WTC11 (cell line): Measurements from ENCODE around the gene TRIM41. TPM values are rescaled to one million over a fixed set of nuclear protein-coding genes. Genes with fewer than 3 reads are reported as not detected.

ENCODE experiments used
- ATAC-seq: fragments of 200-7000 bp; cut with Tn5 transposase; 2 replicates; pipeline ENCODE4 v1.10.0; 2021; ENCODE audit warnings: mild to moderate bottlenecking, moderate library complexity
- CTCF ChIA-PET: fragments of 300-600 bp; sonication (Branson Sonifier 250); formaldehyde crosslinking; loops from one replicate; lab custom pipeline; 2021; ENCODE audit warnings: antibody characterized with exemption; lab: Charles Lee
- POLR2A ChIA-PET: fragments of 350-600 bp; sonication (Branson Sonifier 250); formaldehyde crosslinking; loops from one replicate; lab custom pipeline; 2021; ENCODE audit warnings: antibody characterized with exemption; lab: Charles Lee
- DNase-seq: peaks from one replicate; pipeline ENCODE4 v3.0.0; 2021; ENCODE audit warnings: low spot score
- H3K27ac Mint-ChIP-seq: 2 replicates; pipeline ENCODE4 v1.8.0; 2021; ENCODE audit warnings: mixed read lengths
- H3K27me3 Mint-ChIP-seq: 2 replicates; pipeline ENCODE4 v1.8.0; 2021; ENCODE audit warnings: low read depth, mild to moderate bottlenecking, moderate library complexity, mixed read lengths
- H3K36me3 Mint-ChIP-seq: 2 replicates; pipeline ENCODE4 v1.8.0; 2021; ENCODE audit warnings: mixed read lengths
- H3K4me1 Mint-ChIP-seq: 2 replicates; pipeline ENCODE4 v1.8.0; 2022; ENCODE audit warnings: mixed read lengths
- H3K4me3 Mint-ChIP-seq: 2 replicates; pipeline ENCODE4 v1.8.0; 2021; ENCODE audit warnings: mild to moderate bottlenecking, moderate library complexity, mixed read lengths
- H3K9me3 Mint-ChIP-seq: 2 replicates; pipeline ENCODE4 v1.8.0; 2021; ENCODE audit warnings: mixed read lengths
- ARID4B ChIP-seq: sonication (generic); formaldehyde crosslinking; IDR thresholded peaks from 2 replicates; pipeline ENCODE4 v1.8.0; 2023; ENCODE audit warnings: missing genetic modification reagents, mild to moderate bottlenecking, borderline replicate concordance
- FOXK1 ChIP-seq: sonication (generic); formaldehyde crosslinking; IDR thresholded peaks from 2 replicates; pipeline ENCODE4 v1.8.0; 2022; ENCODE audit warnings: mild to moderate bottlenecking, moderate library complexity, missing genetic modification reagents
- IRF2 ChIP-seq: sonication (generic); formaldehyde crosslinking; IDR thresholded peaks from 2 replicates; pipeline ENCODE4 v1.8.0; 2022; ENCODE audit warnings: low read depth, missing genetic modification reagents, borderline replicate concordance
- PRRX2 ChIP-seq: fragments of 250-450 bp; sonication (Bioruptor Pico); IDR thresholded peaks from 2 replicates; pipeline ENCODE4 v1.8.0; 2021; ENCODE audit warnings: mild to moderate bottlenecking
- STAT6 ChIP-seq: sonication (generic); formaldehyde crosslinking; conservative IDR thresholded peaks from 2 replicates; pipeline ENCODE4 v1.8.1; 2023; ENCODE audit warnings: mild to moderate bottlenecking, low read depth, missing genetic modification reagents, moderate library complexity
- TP53 ChIP-seq: sonication (generic); formaldehyde crosslinking; IDR thresholded peaks from 2 replicates; pipeline ENCODE4 v1.8.1; 2023; ENCODE audit warnings: mild to moderate bottlenecking, missing genetic modification reagents
- total RNA-seq: library from RNA; stranded (reverse); gene quantifications from 3 replicates; pipeline ENCODE4 v1.2.3, GENCODE V29; 2021
- TF ChIP-seq, protein P1 (sequence below): sonication (generic); formaldehyde crosslinking; IDR thresholded peaks from 2 replicates; pipeline ENCODE4 v1.8.1; 2023; ENCODE audit warnings: mild to moderate bottlenecking, missing genetic modification reagents
- TF ChIP-seq, protein P2 (sequence below): sonication (generic); formaldehyde crosslinking; IDR thresholded peaks from 2 replicates; pipeline ENCODE4 v1.8.0; 2023; ENCODE audit warnings: mild to moderate bottlenecking, missing genetic modification reagents

TRIM41 gene
- total RNA-seq, 1 experiment from 2014 or later, result 33.5 TPM

GRCh38 chr5:181217111-181217802 is 5.8 kb upstream of the TRIM41 start (continued):
- peak; percentile 39; the same call in 1 of the 2 replicates for TF ChIP-seq ARID4B
- no peak for TF ChIP-seq STAT6 (CRISPR knock-in tag)
- TF ChIP-seq, all 79 proteins: peak for 6

DNA sequence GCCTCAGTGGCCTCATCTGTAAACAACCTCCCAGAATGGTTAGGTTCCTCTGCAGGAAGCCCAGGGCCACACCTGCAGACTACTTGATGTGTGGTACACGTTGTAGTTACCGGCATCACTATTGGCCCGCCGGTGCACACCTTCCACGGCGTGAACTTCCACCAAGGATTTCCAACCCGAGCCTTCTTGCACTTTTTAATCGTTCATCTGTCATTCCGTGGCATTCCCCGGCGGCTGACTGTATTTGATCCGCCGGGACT is 5.3 kb upstream of the TRIM41 start:
- no peaks in the 10 kb centered on the region for H3K9me3 Mint-ChIP-seq
- H3K4me1 Mint-ChIP-seq, result peaks cover 24% of the 10 kb centered on the region
- ATAC-seq (no peak), DNase-seq (no peak)
- H3K27ac Mint-ChIP-seq, result peak overlapping the region; percentile 58
- ChIA-PET POLR2A (no interaction called here), CTCF (interaction anchor here (1.0 kb wide), 1 partner anchor 26 kb away, joined by 3 read pairs; no protein-coding TSS in a partner anchor)
- H3K27me3 Mint-ChIP-seq, result peaks cover 33% of the 10 kb centered on the region
- H3K4me3 Mint-ChIP-seq, result peak overlapping the region; percentile 94
- H3K36me3 Mint-ChIP-seq, result no peaks in the 10 kb centered on the region
- TF ChIP-seq PRRX2 (CRISPR knock-in tag) (no peak), FOXK1 (CRISPR knock-in tag) (peak; percentile 65)
- TF ChIP-seq, protein P1, sequence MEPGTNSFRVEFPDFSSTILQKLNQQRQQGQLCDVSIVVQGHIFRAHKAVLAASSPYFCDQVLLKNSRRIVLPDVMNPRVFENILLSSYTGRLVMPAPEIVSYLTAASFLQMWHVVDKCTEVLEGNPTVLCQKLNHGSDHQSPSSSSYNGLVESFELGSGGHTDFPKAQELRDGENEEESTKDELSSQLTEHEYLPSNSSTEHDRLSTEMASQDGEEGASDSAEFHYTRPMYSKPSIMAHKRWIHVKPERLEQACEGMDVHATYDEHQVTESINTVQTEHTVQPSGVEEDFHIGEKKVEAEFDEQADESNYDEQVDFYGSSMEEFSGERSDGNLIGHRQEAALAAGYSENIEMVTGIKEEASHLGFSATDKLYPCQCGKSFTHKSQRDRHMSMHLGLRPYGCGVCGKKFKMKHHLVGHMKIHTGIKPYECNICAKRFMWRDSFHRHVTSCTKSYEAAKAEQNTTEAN (CRISPR knock-in tag), result 0 out of 2 replicates have a peak, but pooled peaks have one; percentile 15

DNA sequence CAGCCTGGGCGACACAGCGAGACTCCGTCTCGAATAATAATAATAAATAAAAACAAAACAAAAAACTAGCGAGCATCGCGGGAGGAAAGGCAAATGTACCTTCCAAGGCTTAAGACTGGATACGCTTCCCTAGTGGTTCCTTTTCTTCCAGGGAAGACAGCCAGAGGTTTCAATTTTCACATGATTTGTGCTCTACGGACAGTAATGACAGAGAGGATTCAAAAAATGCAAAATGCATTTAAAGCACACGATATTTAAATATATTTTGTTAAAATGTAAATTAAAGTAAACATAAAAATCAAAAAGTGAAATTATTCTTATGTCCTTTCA is 4.3 kb upstream of the TRIM41 start:
- TF ChIP-seq IRF2 (CRISPR knock-in tag) (no peak), TP53 (CRISPR knock-in tag) (no peak)
- TF ChIP-seq, protein P2, sequence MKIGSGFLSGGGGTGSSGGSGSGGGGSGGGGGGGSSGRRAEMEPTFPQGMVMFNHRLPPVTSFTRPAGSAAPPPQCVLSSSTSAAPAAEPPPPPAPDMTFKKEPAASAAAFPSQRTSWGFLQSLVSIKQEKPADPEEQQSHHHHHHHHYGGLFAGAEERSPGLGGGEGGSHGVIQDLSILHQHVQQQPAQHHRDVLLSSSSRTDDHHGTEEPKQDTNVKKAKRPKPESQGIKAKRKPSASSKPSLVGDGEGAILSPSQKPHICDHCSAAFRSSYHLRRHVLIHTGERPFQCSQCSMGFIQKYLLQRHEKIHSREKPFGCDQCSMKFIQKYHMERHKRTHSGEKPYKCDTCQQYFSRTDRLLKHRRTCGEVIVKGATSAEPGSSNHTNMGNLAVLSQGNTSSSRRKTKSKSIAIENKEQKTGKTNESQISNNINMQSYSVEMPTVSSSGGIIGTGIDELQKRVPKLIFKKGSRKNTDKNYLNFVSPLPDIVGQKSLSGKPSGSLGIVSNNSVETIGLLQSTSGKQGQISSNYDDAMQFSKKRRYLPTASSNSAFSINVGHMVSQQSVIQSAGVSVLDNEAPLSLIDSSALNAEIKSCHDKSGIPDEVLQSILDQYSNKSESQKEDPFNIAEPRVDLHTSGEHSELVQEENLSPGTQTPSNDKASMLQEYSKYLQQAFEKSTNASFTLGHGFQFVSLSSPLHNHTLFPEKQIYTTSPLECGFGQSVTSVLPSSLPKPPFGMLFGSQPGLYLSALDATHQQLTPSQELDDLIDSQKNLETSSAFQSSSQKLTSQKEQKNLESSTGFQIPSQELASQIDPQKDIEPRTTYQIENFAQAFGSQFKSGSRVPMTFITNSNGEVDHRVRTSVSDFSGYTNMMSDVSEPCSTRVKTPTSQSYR (CRISPR knock-in tag), result no peak
- ATAC-seq, result no peak
- H3K4me3 Mint-ChIP-seq, result peak overlapping the region; percentile 94
- no peaks in the 10 kb centered on the region for H3K36me3 Mint-ChIP-seq
- ChIA-PET CTCF (no interaction called here), POLR2A (no interaction called here)
- H3K9me3 Mint-ChIP-seq, result no peaks in the 10 kb centered on the region
- H3K27me3 Mint-ChIP-seq, result peaks cover 30% of the 10 kb centered on the region
- no peak for DNase-seq
- peak overlapping the region; percentile 79; the same call in 1 of the 2 replicates for H3K27ac Mint-ChIP-seq
- peaks cover 19% of the 10 kb centered on the region for H3K4me1 Mint-ChIP-seq
